Measurements from ENCODE around the gene TTC31. TPM values are rescaled to one million over a fixed set of nuclear protein-coding genes. Genes with fewer than 3 reads are reported as not detected.

Gene TTC31
- total and polyA plus RNA-seq, 4 donors: 5.6 to 21.8 (median 18.3) TPM

DNA sequence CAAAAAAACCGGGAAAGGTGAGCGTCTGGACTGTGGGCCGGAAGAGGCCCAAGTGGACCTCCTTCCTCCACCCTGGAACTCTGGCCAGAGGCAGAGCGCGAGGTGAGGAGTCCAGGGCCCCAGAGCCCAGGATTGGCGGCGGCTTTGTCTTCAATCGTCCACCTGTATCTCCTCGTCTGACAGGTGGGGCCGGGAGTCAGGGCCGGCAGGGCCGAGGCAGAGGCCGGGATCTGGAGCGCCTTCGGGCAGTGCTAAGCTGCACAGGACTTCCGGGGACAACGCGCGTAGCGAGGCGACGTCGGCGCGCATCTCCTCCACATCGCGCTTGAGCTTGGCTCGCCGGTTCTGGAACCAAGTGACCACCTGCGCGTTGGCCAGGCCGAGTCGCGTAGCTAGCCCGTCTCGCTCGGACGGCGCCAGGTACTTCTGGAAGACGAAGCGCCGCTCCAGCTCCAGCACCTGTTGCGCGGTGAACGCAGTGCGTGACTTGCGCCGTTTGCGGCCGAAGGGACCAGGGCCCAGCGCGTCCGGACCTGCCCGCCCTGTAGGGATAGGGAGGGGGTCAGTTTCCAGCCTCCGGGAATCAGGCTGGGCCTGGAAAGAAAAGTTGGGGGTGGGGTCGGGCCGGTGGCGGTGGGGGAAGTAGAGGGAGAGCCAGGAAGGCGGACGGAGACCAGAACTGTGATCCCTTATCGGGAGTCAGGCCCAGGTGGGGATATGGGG, 15.1 kb downstream of the TTC31 start:
- Histone ChIP-seq H3K9me3 (ENCODE audit: control insufficient read depth, insufficient read depth, low read length) (no peaks in the 10 kb centered on the region), H3K27ac (ENCODE audit: low read depth, low read length) (no peak overlapping the region), H3K4me3 (ENCODE audit: low read depth, low read length) (no peak overlapping the region), H3K4me1 (ENCODE audit: control insufficient read depth, insufficient read depth, low read length) (peaks cover 42% of the 10 kb centered on the region), H3K27me3 (ENCODE audit: control insufficient read depth, insufficient read depth, low read length) (peaks cover 68% of the 10 kb centered on the region), H3K36me3 (ENCODE audit: control insufficient read depth, insufficient read depth, low read length) (peaks cover 17% of the 10 kb centered on the region)
- 1% methylated on average over 60 of the region's 61 CpGs for WGBS (ENCODE audit: insufficient coverage)
- DNase-seq (ENCODE audit: low read depth in 4 of 6, low spot score in 6 of 6): no peak

DNA sequence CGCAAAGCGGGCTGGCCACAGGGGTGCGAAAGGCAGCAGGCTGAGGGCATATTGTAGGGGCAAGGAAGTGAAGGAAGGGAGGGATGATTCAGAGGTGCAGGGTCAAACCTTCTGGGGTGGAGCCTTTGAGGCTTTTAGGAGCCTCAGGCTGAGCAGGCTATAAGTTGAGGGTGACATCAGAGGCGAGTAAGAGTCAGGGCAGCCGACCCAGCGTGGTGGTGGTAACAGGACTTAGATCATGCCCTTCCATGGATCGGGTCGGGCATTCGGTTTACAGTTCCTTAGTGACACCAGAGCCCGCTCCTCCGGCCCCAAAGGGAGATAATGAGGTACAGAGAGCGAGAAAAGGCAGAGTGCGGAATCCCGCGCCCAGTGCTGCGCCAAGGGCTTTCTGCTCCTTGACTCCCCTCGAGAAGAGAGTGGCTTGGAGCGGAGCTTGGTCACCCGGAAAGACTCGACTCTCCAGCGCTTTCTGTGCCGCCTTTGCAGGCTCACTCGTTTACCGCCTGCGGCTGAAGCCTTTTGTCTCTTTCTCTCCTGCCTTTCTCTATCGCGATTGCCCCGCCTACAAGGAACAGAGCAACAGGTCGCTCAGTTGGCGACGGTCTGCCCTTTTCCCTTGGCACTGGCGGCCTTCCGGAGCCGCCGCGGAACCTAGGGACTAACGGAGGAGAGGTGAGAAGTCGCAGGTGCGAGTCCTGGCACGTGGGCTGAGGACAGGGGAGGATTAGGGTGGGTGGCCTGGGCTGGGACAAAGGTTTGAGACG, 15.8 kb downstream of the TTC31 start:
- Histone ChIP-seq H3K9me3 (ENCODE audit: control insufficient read depth, insufficient read depth, low read length) (no peaks in the 10 kb centered on the region), H3K36me3 (ENCODE audit: control insufficient read depth, insufficient read depth, low read length) (peaks cover 10% of the 10 kb centered on the region), H3K27me3 (ENCODE audit: control insufficient read depth, insufficient read depth, low read length) (peaks cover 75% of the 10 kb centered on the region), H3K27ac (ENCODE audit: low read depth, low read length) (no peak overlapping the region), H3K4me3 (ENCODE audit: low read depth, low read length) (no peak overlapping the region), H3K4me1 (ENCODE audit: control insufficient read depth, insufficient read depth, low read length) (peaks cover 49% of the 10 kb centered on the region)
- no peak for DNase-seq (ENCODE audit: low read depth in 4 of 6, low spot score in 6 of 6)
- under 1% methylated on average over 41 of the region's 41 CpGs for WGBS (ENCODE audit: insufficient coverage)

DNA sequence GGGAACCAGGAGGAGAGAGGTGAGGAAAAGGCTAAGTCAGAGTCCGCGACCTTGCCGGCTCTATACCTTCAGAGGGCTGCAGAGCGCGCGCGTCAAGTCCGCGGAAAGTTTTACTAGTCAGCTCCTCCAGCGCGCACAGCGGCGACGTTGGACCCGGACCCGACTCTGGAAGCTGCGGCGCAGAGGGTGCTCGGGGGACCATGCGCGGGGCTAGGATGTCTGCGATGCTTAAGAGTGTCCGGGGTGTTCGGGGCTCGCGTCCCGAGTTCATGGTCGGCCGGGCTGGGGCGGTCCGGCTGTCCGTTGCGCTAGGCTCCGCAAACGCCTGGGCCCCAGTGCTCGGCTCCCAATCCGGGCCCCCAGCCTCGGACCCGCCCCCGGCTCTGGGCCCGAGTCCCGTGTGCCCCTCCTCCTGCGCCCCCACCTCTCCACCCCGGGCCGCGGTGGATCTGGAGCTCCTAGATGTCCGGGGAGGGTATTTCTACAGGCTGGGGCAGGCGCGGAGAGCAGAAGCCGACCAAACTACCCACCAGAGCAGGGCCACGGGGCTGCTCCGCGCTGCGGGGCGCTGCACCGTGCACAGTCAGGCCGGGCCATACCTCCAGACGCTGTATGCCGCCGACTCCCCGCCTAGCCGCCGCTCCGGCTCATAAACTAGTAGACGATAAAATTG, 16.5 kb downstream of the TTC31 start, which contains the start of gene LBX2:
TSS of gene LBX2 (minus strand) at position 337 of the 673 bp plus-strand sequence. CDS start at position 271, 66 bp downstream.
- H3K27me3 ChIP-seq (ENCODE audit: control insufficient read depth, insufficient read depth, low read length): peaks cover 82% of the 10 kb centered on the region
- H3K9me3 ChIP-seq (ENCODE audit: control insufficient read depth, insufficient read depth, low read length): no peaks in the 10 kb centered on the region
- under 1% methylated on average over 62 of the region's 65 CpGs for WGBS (ENCODE audit: insufficient coverage)
- H3K4me3 ChIP-seq (ENCODE audit: low read depth, low read length): no peak within 1 kb of the TSS
- peaks cover 55% of the 10 kb centered on the region for H3K4me1 ChIP-seq (ENCODE audit: control insufficient read depth, insufficient read depth, low read length)
- H3K36me3 ChIP-seq (ENCODE audit: control insufficient read depth, insufficient read depth, low read length): peaks cover 7% of the 10 kb centered on the region
- no peak within 1 kb of the TSS for H3K27ac ChIP-seq (ENCODE audit: low read depth, low read length)
- DNase-seq (ENCODE audit: low read depth in 4 of 6, low spot score in 6 of 6): no peak

DNA sequence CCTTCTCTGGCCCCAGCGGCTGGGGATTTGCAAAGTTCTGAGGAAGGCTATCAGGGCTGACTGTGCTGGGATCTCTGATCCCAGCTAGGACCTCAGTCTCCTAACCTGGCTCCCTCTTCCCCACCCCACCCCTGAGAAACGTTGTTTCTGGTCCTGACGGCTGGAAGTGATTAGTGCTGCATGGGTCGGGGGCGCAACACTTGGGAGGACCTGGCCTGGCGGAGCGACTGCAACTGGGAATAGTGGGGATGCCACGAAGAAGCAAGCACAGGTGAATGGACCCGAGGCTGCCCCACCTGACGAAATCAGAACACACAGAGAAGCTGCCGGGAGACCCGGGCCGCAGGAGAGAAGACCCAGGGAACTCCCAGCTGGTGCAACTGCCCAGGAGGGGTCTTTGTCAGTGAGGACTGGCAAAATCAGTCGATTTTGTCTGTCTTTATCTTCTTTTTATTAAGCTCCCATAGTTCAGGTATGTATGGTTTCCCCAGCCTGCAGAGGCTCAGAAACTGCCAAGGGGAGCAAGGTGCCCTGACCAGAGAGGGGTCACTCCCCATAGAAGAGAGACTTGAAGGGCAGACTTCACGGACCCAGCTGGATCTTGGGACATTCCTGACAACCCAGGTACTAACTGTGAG, 17.2 kb downstream of the TTC31 start:
- Histone ChIP-seq H3K4me1 (ENCODE audit: control insufficient read depth, insufficient read depth, low read length) (peaks cover 56% of the 10 kb centered on the region), H3K27ac (ENCODE audit: low read depth, low read length) (no peak overlapping the region), H3K27me3 (ENCODE audit: control insufficient read depth, insufficient read depth, low read length) (peaks cover 89% of the 10 kb centered on the region), H3K36me3 (ENCODE audit: control insufficient read depth, insufficient read depth, low read length) (peaks cover 4% of the 10 kb centered on the region), H3K4me3 (ENCODE audit: low read depth, low read length) (no peak overlapping the region), H3K9me3 (ENCODE audit: control insufficient read depth, insufficient read depth, low read length) (no peaks in the 10 kb centered on the region)
- 14% methylated on average over 13 of the region's 15 CpGs for WGBS (ENCODE audit: insufficient coverage)
- DNase-seq (ENCODE audit: low read depth in 4 of 6, low spot score in 6 of 6): no peak

DNA sequence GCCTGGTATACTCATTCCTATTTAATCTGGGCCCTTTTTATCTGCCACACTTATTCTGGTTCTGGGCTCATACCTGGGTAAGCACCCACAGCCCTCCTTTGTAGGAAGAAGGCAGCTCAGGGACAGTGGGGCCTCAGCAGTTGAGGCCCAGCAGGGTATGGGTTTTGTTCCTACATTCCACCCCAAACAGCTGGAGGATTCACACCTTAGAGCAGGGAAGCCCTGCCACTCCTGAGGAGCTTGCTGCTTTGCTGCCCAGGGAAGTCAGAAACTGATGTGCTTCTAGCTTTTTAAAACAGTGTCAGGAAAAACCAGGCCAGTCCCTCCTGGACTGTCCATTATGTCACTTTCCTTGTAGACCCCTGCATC, 17.7 kb downstream of the TTC31 start:
- H3K27ac ChIP-seq (ENCODE audit: low read depth, low read length): no peak overlapping the region
- DNase-seq (ENCODE audit: low read depth in 4 of 6, low spot score in 6 of 6): no peak
- peaks cover 61% of the 10 kb centered on the region for H3K4me1 ChIP-seq (ENCODE audit: control insufficient read depth, insufficient read depth, low read length)
- H3K4me3 ChIP-seq (ENCODE audit: low read depth, low read length): no peak overlapping the region
- no peaks in the 10 kb centered on the region for H3K9me3 ChIP-seq (ENCODE audit: control insufficient read depth, insufficient read depth, low read length)
- peaks cover 9% of the 10 kb centered on the region for H3K36me3 ChIP-seq (ENCODE audit: control insufficient read depth, insufficient read depth, low read length)
- peaks cover 94% of the 10 kb centered on the region for H3K27me3 ChIP-seq (ENCODE audit: control insufficient read depth, insufficient read depth, low read length)

DNA sequence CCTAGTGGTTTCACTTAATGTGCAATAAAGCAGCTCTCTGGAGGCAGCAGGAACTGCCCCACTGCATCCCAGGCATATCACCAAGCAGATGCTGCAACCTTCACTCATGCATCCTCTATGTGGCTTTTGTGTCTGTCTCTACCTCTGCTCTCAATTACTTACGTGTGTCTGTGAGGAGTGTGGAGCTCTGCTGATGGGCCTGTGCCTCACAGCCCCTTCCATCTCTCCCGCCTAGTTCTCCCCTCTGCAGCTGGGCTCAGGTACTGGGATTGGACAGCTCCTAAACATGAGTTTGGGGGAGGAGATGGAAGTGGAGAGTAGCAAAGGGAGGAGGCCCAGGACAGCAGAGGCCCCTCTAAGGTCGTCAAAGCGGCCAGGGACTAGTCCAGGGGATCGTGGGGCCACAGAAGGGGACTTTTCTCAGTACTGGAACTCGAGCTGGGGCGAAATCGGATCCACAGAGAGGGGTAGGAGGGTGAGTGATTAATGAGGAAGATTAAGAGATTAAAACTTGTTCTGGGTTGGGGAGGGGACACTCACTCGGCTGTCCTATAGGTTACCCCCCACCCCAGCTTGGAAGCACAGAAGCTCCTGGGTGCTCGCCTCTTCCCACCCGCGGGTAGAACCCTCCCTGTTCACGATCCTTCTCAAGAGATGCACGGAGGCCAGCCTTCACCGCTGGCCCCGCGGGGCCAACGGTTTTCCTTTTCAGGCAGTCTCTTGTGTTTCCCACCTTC, 18.6 kb downstream of the TTC31 start:
- Histone ChIP-seq H3K27me3 (ENCODE audit: control insufficient read depth, insufficient read depth, low read length) (peaks cover 98% of the 10 kb centered on the region), H3K27ac (ENCODE audit: low read depth, low read length) (no peak overlapping the region), H3K36me3 (ENCODE audit: control insufficient read depth, insufficient read depth, low read length) (peaks cover 15% of the 10 kb centered on the region), H3K4me3 (ENCODE audit: low read depth, low read length) (peak overlapping the region; percentile 45), H3K9me3 (ENCODE audit: control insufficient read depth, insufficient read depth, low read length) (no peaks in the 10 kb centered on the region), H3K4me1 (ENCODE audit: control insufficient read depth, insufficient read depth, low read length) (peaks cover 70% of the 10 kb centered on the region)
- no peak for DNase-seq (ENCODE audit: low read depth in 4 of 6, low spot score in 6 of 6)
- WGBS (ENCODE audit: insufficient coverage): 29% methylated on average over 14 of the region's 18 CpGs

DNA sequence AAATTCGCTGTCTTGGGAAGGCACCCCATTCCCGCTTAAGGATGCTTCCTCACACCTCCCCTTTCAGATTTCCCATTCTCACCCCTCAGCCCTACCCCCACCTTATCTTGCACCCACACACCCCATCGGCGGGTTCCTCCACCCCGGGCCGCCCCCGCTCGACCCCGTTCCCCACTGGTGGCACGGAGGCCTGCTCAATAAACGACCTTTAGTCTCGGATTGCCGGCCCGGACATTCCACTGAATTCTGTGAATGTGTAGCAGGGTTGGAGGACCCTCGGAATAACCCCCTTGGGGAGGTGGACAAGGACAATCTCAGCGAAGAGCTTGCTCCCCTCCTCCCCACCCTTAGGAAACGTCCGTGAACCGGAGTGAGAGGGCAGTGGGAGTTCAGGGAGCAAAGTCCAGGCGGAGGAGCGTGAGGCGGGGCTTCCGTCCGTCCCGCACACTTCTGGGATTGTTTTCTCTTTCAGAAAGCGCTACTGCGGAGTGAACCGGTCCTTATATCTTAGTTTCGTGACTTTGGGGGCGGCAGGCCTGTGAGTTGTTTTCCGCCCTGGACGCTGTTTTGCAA, 19.4 kb downstream of the TTC31 start:
- Histone ChIP-seq H3K27ac (ENCODE audit: low read depth, low read length) (no peak overlapping the region), H3K9me3 (ENCODE audit: control insufficient read depth, insufficient read depth, low read length) (no peaks in the 10 kb centered on the region), H3K4me1 (ENCODE audit: control insufficient read depth, insufficient read depth, low read length) (peaks cover 76% of the 10 kb centered on the region), H3K27me3 (ENCODE audit: control insufficient read depth, insufficient read depth, low read length) (peaks cover 94% of the 10 kb centered on the region), H3K36me3 (ENCODE audit: control insufficient read depth, insufficient read depth, low read length) (peaks cover 15% of the 10 kb centered on the region), H3K4me3 (ENCODE audit: low read depth, low read length) (peak overlapping the region; percentile 45)
- DNase-seq (ENCODE audit: low read depth in 4 of 6, low spot score in 6 of 6): no peak
- 9% methylated on average over 16 of the region's 32 CpGs for WGBS (ENCODE audit: insufficient coverage)

DNA sequence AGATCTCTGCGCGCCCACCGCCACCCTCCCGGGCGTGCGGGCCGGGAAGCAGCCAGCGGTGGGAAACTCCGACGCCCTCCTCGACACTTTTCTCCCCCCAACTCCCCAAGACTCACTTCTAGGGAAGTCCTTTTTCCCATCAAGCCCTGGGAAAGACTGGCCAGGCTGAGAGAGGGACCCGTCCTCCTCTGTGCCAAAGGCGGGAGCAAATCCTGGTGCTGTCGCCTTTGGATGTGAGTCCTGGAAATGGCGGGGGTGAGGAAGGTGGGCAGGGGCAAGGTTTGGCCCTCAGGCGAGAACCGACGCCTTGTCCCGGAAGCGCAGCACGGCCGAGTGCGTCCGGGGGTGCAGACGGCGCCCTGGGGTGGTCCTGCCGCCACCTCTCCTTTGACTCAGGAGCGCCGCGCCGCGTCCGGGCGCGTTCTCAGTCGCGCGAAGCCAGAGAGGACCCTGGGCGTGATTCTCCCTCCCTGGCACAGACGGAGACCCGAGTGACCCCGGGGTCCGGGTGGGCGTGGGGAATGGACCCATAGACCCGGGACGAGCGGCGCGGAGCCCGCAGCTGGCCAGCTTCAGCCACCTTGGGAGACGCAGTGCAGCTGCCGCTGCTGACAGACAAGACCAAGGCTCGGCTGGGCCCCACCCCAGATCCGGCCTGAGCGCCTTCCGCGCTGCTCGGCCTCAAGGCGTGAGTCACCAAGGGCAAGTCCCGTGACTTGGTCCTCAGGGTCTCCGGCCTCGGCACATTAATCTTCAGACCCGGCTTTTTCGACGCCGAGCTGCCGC, 20.0 kb downstream of the TTC31 start:
- peaks cover 73% of the 10 kb centered on the region for H3K4me1 ChIP-seq (ENCODE audit: control insufficient read depth, insufficient read depth, low read length)
- no peak for DNase-seq (ENCODE audit: low read depth in 4 of 6, low spot score in 6 of 6)
- H3K9me3 ChIP-seq (ENCODE audit: control insufficient read depth, insufficient read depth, low read length): no peaks in the 10 kb centered on the region
- peaks cover 87% of the 10 kb centered on the region for H3K27me3 ChIP-seq (ENCODE audit: control insufficient read depth, insufficient read depth, low read length)
- H3K36me3 ChIP-seq (ENCODE audit: control insufficient read depth, insufficient read depth, low read length): peaks cover 15% of the 10 kb centered on the region
- 2% methylated on average over 67 of the region's 67 CpGs for WGBS (ENCODE audit: insufficient coverage)
- peak overlapping the region; percentile 45 for H3K4me3 ChIP-seq (ENCODE audit: low read depth, low read length)
- H3K27ac ChIP-seq (ENCODE audit: low read depth, low read length): no peak overlapping the region
